IMR-90 (cell line): ENCODE measurements around the gene YPEL1.

ENCODE experiments used
- MXI1 ChIP-seq: IDR thresholded peaks from 2 replicates; pipeline ENCODE4 v1.6.1; 2012; ENCODE audit warnings: low read depth, mild to moderate bottlenecking, low read length, moderate library complexity, borderline replicate concordance
- POLR2A ChIP-seq: IDR thresholded peaks from 2 replicates; pipeline ENCODE4 v1.6.1; 2012; ENCODE audit warnings: mild to moderate bottlenecking, low read depth, low read length
- TF ChIP-seq, protein P1 (sequence below): conservative IDR thresholded peaks from 2 replicates; pipeline ENCODE4 v1.5.1; 2012; ENCODE audit warnings: mild to moderate bottlenecking, low read depth, low read length, improper control_type of control experiment
- TF ChIP-seq, protein P2 (sequence below): fragments of 150-350 bp; IDR thresholded peaks from 2 replicates; pipeline ENCODE4 v1.6.1; 2017; ENCODE audit warnings: mild to moderate bottlenecking, antibody characterized with exemption, low read length, low read depth

DNA sequence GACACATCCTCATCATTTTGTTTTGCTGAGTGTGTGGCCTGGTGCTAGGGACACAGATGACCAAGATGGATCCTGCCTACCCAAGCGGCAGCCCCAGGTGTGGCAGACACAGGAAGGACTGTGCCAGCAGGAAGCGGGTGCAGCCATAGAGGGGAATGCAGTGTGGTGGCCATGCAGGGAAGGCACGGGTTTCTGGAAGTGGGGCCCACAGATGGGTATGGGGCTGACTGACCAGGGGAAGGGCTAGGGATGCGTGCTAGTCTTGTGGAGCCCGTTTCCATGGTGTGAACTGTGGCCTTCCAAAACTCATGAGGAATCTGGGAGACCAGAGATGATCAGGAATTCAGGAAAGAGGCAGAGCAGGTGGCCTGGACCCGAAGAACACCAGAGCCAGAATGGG, 33.5 kb downstream of the YPEL1 start:
- TF ChIP-seq, protein P1, sequence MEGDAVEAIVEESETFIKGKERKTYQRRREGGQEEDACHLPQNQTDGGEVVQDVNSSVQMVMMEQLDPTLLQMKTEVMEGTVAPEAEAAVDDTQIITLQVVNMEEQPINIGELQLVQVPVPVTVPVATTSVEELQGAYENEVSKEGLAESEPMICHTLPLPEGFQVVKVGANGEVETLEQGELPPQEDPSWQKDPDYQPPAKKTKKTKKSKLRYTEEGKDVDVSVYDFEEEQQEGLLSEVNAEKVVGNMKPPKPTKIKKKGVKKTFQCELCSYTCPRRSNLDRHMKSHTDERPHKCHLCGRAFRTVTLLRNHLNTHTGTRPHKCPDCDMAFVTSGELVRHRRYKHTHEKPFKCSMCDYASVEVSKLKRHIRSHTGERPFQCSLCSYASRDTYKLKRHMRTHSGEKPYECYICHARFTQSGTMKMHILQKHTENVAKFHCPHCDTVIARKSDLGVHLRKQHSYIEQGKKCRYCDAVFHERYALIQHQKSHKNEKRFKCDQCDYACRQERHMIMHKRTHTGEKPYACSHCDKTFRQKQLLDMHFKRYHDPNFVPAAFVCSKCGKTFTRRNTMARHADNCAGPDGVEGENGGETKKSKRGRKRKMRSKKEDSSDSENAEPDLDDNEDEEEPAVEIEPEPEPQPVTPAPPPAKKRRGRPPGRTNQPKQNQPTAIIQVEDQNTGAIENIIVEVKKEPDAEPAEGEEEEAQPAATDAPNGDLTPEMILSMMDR = no peak
- TF ChIP-seq MXI1 = no peak
- TF ChIP-seq, protein P2, sequence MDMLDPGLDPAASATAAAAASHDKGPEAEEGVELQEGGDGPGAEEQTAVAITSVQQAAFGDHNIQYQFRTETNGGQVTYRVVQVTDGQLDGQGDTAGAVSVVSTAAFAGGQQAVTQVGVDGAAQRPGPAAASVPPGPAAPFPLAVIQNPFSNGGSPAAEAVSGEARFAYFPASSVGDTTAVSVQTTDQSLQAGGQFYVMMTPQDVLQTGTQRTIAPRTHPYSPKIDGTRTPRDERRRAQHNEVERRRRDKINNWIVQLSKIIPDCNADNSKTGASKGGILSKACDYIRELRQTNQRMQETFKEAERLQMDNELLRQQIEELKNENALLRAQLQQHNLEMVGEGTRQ = no peak
- TF ChIP-seq POLR2A = no peak
